ENCODE data around the gene EFCAB11.

Gene EFCAB11

DNA sequence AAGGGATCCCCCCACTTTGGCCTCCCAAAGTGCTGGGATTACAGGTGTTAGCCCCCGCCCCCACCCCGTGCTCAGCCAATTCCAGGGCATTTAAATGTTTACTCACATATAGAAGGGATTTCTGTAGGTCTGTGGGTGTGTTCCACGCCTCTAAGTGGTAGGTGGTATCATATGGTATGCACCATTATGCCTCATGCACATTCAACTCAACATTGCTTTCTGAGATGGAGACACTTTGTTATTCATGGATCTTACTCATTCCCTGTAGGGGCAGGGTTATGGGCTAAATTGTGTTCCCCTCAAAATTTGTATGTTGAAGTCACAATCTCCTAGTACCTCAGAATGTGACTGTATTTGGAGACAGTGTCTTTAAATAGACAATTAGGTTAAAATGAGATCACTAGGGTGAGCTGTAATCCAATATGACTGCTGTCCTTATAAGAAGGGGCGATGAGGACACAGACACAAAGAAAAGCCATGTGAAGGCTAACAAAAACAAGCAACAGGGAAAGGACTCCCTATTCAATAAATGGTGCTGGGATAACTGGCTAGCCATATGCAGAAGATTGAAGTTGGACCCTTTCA lies 200.6 kb downstream of the EFCAB11 start:
- no peak for DNase-seq

DNA sequence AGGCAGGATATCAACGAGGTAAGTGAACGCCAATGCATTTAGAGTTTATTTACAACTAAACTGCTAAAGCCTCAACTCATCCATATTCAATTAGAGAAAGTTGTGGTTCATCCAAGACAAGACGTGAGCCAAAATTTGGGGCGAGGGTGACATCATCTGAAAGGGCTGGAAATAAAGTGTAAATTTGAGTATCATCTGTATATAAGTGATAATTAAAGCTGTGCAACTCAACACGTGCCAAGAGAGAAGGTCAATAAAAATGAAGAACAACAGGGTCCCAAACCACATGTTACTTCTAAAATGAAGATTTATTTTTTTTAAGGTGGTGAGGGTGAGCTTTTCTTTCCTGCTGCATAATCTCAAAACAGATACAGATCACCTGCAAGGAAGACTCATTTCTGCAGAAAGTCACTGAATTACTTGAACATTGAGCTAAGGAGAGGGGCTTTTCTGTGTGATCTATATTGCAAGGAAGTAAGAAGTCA lies 203.6 kb downstream of the EFCAB11 start:
- no peak for DNase-seq

DNA sequence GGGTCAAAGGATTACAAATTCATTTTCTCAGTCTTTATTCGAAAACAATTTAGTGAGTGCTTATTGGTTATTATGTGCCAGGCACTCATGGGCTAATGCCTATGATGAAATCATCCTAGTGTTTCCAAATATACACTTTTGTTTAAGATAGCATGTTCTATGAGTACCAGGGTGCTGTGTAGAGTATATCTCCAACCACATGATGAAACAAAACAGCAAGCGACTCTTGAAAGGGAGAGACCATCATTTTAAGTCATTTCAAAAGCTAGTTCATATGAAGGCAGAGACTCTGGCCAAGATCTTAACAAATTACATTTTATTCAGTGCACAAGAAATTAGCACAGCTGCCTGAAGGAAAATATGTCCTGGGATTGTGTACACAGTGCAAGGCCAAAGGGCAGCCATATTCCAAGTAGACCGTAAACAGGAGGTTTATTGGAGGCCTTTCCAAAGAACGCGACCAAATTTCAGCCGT lies 204.2 kb downstream of the EFCAB11 start:
- no peak for DNase-seq

DNA sequence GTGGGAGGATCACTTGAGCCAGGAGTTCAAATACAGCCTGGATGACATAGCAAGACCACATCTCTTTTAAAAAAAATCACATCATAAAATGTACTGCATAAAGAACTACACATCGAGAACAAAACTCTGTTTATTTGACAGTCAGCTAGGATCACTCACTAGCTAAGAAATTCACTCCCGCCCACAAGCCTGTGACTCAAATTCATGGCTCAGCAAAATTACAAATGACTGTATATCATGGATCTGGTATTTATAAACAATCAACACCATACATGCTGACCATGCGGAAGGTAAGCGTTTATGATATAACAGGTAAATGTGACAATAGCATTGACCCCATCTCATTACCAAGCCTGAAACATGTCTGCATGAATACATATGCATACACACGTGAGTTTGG lies 206.5 kb downstream of the EFCAB11 start:
- no peak for DNase-seq

DNA sequence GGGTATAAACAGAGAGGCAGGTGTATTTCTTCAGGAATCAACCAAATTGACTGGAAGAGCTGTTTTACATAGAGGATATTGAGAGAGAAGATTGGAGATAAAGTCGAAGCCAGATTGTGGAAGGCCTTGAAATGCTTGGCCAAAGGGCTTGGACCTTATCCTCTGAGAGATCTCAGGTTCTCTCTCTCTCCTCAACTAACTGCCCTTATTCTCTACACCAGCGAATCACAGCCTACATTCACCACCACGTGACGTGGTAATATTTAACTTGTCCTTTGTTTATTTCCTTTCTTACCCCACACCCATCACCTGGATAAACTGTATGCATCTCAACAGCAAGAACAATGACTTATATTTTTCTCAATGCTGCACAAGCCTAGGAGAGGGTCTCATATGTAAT lies 207.4 kb downstream of the EFCAB11 start:
- no peak for DNase-seq

DNA sequence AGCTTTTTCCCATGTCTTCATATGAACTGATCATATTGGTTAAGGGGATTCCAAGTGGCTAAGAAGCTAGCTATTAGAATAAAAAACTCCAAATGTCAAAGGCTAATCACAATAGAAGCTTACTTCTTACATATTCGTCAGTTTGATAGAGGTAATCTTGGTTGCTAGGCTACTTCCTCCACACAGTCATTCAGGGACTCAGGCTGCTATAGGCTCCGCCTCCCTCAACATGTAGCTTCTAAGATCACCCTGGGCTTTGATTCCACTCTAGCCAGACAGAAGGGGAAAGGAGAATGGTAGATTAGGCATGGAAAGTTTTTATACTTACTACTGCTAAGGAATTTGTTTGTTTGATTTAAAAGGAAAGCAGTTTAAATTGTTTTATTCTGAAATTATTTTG lies 207.9 kb downstream of the EFCAB11 start:
- DNase-seq: no peak

DNA sequence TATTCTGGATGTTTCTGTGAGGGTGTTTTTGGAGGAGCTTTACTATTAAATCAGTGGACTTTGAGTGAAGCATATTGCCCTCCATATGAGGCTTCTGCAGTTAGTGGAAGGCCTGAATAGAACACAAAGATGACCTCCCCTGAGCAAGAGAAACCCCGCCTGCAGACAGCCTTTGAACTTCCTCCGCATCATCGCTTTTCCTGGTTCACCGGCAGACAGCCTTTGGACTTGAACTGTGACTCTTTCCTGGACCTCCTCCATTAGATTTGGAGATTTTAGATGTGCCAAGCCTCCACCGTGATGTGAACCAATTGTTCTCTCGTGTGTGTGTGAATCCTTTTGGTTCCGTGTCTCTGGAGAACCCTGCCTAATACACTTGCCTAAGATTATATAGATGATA lies 208.4 kb downstream of the EFCAB11 start:
- no peak for DNase-seq
